Astrocyte of the hippocampus (primary cell): ENCODE results near the gene CMKLR1.

Experiments
- DNase-seq: peaks from one replicate; pipeline ENCODE4 v3.0.0; 2011; ENCODE audit warnings: low read depth, low spot score

Gene CMKLR1

GRCh38 chr12:108363165-108363564, 24.1 kb upstream of the CMKLR1 start:
- DNase-seq = no peak

- DNase-seq = no peak
Measured at GRCh38 chr12:108361606-108362005, 22.5 kb upstream of the CMKLR1 start.

- DNase-seq = no peak
Measured at GRCh38 chr12:108360487-108360886, 21.4 kb upstream of the CMKLR1 start.

- DNase-seq = no peak
Measured at GRCh38 chr12:108360057-108360456, 20.9 kb upstream of the CMKLR1 start.

- no peak for DNase-seq
Measured at GRCh38 chr12:108358580-108358965, 19.5 kb upstream of the CMKLR1 start.

GRCh38 chr12:108357834-108358579, 18.9 kb upstream of the CMKLR1 start:
- DNase-seq = no peak

GRCh38 chr12:108356835-108357806, 18.0 kb upstream of the CMKLR1 start:
- no peak for DNase-seq

GRCh38 chr12:108355069-108355468, 16.0 kb upstream of the CMKLR1 start:
- no peak for DNase-seq

- DNase-seq = no peak
Measured at GRCh38 chr12:108352591-108352990, 13.5 kb upstream of the CMKLR1 start.

GRCh38 chr12:108350511-108350910, 11.4 kb upstream of the CMKLR1 start:
- no peak for DNase-seq

- DNase-seq = no peak
Measured at GRCh38 chr12:108349278-108349688, 10.2 kb upstream of the CMKLR1 start.

GRCh38 chr12:108348842-108349241, 9.7 kb upstream of the CMKLR1 start:
- no peak for DNase-seq

- no peak for DNase-seq
Measured at GRCh38 chr12:108346727-108347710, 7.9 kb upstream of the CMKLR1 start.

- no peak for DNase-seq
Measured at GRCh38 chr12:108345716-108346633, 6.9 kb upstream of the CMKLR1 start.

GRCh38 chr12:108342985-108343384, 3.9 kb upstream of the CMKLR1 start:
- no peak for DNase-seq

GRCh38 chr12:108341854-108342847, 3.0 kb upstream of the CMKLR1 start:
- no peak for DNase-seq

GRCh38 chr12:108341356-108341755, 2.2 kb upstream of the CMKLR1 start:
- DNase-seq = no peak

- DNase-seq = no peak
Measured at GRCh38 chr12:108340037-108340436, 926 bp upstream of the CMKLR1 start.
